ENCODE results near the gene UHRF2.
"Not testable (repeated sequence)": the region's sequence is repeated elsewhere in the genome, so short reads cannot be mapped to it uniquely, and the experiment has no call there.

The UHRF2 gene, protein sequence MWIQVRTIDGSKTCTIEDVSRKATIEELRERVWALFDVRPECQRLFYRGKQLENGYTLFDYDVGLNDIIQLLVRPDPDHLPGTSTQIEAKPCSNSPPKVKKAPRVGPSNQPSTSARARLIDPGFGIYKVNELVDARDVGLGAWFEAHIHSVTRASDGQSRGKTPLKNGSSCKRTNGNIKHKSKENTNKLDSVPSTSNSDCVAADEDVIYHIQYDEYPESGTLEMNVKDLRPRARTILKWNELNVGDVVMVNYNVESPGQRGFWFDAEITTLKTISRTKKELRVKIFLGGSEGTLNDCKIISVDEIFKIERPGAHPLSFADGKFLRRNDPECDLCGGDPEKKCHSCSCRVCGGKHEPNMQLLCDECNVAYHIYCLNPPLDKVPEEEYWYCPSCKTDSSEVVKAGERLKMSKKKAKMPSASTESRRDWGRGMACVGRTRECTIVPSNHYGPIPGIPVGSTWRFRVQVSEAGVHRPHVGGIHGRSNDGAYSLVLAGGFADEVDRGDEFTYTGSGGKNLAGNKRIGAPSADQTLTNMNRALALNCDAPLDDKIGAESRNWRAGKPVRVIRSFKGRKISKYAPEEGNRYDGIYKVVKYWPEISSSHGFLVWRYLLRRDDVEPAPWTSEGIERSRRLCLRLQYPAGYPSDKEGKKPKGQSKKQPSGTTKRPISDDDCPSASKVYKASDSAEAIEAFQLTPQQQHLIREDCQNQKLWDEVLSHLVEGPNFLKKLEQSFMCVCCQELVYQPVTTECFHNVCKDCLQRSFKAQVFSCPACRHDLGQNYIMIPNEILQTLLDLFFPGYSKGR

DNA sequence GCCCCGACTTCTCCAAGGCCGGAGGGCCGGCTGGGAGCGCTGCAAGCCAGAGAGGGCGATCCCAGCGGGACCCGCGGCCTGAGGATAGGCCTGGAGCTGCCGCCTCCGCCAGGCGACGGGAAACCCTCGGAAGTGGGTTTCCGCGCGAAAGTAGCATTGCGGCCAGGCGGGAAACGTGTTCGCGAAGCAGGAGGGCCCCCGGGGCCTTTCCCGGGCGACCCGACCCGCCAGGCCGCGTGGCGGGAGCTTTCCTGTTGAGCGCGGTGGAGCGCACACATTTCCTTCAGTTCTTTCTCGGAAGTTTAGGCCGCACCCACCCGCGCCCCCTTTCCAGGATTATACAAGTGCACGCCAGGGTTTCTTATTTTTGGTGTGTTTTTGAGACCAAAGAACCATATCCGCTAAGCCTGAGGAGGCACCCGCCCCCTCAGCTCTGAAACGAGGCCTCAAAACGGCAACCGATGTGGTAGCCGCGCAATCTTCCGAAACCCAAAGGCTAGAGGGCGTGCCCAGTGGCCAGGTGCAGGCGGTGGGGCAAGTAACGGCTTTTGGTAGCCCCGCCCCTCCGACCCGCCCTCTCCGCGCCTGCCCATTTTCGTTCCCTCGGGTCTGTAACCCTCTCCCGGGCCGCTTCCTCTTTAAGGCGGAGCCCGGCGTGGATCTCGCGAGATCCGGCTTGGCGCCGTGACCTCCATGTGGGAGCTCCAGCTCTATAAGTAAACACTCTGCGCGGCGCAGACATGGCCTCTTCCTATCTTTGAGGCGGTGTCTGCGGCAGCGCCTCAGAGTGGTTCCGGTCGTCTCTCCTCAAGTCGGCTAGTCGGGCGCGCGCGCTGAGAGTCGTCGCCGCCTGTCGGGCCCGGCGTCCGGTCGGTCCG, at the start of gene UHRF2:
Gene UHRF2, plus strand, starts transcription at position 713 of the 878 bp plus-strand sequence. CDS start 292 bp downstream, outside the sequence.
- peak; percentile 59 to 97 (median 92) for DNase-seq

DNA sequence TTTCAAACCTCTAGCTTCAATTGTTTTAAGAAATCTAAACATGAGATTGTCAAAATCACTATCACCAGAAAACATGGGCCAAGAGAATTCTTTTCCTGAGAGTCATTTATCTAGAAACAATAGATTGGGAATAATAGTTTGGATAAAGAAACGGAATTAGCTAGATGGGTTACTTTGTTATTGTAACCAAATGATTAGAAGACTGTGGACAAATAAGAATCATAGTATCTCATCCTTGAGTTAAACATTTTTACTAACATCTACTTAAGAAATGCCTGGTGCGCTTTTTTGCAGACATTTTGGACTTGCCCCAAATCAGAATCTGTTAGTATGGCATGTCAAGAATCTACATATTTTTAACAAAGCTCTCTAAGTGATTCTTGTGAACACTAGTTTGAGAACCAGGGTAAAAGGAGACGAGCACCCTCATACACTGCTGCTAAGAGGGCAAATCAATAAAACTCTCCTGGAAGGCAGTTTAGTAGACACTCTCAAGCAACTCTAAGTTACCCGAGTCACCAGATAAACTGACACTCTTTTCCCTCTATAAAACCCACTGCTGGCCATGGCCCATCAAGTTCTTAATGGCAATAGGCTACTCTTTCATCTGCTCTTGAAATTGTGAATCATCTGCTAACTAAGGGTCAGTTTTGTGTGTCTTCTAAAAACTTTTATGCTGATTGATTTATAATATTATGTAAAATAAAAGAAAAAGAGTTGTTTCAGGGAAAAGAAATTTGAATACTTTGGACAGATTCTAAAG, 45.7 kb upstream of the UHRF2 start:
- DNase-seq: no peak

DNA sequence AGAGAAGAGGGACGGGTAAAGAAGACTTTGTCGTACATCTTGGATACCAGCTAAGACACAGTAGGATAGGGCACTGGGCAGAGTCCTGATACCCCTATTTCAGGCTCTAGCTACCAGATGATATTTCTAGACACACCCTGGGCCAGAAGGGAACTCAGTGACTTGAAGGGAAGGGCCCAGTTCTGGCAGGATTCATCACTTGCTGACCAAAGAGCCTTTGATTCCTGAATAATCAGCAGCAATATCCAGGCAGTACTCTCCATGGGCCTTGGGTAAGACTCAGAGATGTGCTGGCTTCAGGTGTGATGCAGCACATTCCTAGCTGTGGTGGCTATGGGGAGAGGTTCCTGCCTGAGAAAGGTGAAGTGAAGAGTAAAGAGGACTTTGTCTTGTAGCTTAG, 44.2 kb upstream of the UHRF2 start:
- DNase-seq: no peak

DNA sequence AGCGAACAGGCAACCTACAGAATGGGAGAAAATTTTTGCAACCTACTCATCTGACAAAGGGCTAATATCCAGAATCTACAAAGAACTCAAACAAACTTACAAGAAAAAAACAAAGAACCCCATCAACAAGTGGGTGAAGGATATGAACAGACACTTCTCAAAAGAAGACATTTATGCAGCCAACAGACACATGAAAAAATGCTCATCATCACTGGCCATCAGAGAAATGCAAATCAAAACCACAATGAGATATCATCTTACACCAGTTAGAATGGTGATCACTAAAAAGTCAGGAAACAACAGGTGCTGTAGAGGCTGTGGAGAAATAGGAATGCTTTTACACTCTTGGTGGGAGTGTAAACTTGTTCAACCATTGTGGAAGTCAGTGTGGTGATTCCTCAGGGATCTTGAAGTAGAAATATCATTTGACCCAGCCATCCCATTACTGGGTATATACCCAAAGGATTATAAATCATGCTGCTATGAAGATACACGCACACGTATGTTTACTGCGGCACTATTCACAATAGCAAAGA, 31.5 kb upstream of the UHRF2 start:
- DNase-seq: not testable (repeated sequence)

DNA sequence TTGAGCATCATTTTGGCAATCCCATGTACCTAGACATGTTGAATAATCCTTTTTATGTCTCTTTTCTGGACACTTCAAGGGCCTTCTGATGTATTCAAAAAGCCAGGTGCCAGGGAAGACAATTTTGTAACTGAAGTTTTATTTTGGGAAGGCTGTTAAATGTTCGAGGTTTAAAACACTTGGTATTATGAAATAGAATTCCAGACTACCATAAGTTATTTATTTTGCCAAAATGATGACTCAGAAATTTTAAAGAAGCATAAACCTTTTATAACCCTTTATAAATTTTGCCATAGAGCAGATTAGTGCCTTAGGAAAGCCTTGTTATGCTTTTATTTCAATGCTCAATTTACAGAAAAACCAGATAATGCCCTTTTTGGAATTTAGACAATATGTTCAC, 30.3 kb upstream of the UHRF2 start:
- DNase-seq: no peak

DNA sequence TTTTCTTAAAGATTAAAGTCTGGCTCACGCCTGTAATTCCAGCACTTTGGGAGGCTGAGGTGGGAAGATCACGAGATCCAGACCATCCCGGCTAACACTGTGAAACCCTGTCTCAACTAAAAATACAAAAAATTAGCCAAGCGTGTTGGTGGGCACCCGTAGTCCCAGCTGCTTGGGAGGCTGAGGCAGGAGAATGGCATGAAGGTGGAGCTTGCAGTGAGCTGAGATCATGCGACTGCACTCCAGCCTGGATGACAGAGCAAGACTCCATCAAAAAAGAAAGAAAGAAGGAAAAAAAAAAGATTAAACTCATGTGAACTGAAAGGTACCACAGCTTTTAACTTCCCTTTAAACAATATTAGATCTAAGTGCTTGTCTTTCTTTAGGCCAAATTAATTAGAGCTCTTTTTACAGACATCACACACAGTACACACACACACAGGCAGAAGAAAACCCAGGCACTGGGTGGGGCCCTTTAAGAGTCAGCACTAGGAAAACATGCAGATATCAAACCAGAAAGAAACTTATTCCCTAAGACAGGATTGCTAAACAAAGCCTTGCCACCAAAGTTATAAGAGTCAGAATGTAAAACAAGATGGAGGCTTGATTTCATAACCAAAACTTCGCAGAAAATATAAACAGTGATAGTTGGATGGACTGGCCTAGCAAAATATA, 29.3 kb upstream of the UHRF2 start:
- no peak for DNase-seq

DNA sequence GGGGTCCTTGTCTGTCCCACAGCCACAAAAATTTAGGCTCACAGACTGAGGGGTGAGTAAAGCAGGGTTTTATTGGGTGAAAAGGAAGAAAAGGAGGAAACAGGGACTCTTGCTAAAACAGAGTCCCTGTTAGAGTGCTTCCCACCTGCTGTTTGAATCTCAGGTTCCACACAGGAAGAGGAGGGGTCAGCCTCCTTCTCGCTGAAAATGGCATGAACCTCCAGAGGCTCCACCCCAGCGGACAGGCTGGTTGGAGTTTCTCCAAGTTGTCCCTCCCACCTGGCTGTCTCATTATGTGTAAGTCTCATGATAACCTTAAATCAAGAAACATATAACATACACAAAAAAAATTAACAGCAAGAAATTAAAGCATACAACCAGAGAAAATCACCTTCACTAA, 28.3 kb upstream of the UHRF2 start:
- no peak for DNase-seq

DNA sequence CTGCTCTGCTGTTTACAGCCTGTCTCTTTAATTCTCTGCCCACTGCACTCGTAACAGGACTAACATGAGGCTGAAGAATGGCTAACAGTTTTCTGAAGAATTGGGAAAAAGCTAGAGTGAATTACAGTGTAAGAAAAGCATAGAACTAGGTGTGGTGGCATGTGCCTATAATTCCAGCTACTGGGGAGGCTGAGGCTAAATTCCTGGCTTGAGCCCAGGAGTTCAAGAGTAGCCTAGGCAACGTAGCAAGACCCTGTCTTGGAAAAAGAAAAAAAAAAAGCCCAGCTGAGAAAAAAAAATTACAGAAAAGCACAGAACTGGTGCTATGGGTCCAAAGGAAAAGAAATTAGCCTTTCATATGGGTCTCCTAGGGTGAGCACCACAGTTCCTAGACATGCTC, 13.9 kb upstream of the UHRF2 start:
- DNase-seq: no peak

DNA sequence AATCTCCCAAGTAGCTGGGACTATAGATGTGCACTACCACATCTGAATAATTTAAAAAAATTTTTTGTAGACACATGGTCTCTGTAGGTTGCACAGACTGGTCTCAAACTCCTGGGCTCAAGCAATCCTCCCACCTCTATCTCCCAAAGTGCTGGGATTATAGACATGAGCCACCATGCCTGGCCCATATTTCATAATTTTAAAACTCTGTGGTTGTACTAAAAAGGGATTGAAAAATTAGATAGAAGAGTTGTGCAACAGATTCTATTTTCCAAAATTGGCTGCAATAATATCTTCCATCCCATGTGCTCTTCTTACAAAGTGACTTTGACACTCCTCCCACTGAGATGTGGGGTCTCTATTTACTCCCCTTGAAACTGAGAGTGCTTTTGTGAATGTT, 7.6 kb upstream of the UHRF2 start:
- no peak for DNase-seq

DNA sequence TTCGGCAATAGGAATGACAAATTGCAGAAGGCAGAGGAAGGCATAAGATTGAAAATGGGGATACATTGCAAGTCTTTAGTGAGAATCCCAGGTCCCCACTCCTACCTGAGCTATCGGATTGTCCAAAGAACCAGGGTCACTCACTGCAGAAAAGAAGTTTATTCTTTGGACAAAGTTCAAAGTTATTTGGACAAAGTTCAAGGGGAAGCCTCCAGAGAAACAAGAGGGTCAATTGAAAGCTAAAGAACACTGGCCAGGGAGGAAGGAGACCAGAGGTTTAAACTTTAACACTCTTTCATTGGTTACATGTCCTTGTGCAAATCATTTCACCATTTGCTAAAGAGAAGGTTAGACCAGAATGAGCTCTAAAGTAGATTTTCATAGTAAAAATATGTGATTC, 5.2 kb upstream of the UHRF2 start:
- no peak for DNase-seq

DNA sequence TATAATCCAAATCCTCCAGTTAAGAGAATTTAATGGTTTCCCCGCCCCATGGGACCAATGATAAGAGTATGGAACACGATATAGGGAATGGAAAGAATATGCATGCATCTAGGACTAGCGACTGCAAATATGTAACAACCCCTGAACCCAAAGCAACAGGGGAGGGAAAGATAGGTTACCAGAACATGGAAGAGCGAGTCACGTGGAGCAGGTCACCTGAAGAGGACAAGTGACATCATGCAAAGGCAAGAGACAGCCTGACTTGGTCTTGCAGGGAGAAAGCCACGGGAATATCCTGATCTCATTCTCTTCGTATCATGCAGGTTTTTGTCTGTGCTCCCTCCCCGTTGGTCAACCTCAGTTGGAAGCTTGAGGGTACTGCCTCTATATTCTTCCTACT, 4.7 kb upstream of the UHRF2 start:
- DNase-seq: no peak

DNA sequence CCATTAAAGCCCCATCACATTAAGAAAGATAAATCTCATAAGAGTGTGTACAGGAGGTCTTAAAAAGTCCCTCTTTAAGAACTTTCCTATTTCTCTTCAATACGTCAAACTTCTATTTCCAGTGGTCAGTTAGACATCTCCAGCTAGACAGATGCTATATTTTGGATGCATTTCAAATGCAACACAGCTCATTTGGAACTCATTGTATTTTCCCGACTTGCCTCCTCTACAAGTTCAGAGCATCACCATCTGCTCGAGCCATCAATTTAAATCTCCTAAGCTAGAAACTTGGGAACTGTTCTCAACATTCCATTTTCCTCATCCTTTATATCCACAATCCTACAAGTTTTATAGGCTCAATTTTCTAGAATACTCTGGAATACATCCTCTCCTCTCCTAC, 3.2 kb upstream of the UHRF2 start:
- DNase-seq: no peak

DNA sequence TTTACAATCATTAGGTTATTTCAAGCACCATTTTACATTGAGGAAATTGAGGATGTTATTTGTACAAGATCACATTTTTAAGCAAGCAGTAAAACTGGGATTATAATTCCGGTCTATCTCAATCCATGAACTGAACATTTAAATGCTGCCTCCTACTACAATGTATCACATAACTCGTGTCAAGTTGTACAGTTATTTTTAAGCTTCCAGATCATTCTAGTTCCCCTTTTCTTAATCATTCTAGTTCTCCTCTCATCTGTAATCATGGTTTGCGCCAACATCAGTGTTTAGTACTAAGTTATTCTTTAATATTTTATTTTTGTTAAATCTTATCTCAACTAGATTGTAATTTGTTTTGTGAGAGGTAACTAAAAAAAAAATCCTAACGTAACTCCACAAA, 2.4 kb upstream of the UHRF2 start:
- DNase-seq: no peak

DNA sequence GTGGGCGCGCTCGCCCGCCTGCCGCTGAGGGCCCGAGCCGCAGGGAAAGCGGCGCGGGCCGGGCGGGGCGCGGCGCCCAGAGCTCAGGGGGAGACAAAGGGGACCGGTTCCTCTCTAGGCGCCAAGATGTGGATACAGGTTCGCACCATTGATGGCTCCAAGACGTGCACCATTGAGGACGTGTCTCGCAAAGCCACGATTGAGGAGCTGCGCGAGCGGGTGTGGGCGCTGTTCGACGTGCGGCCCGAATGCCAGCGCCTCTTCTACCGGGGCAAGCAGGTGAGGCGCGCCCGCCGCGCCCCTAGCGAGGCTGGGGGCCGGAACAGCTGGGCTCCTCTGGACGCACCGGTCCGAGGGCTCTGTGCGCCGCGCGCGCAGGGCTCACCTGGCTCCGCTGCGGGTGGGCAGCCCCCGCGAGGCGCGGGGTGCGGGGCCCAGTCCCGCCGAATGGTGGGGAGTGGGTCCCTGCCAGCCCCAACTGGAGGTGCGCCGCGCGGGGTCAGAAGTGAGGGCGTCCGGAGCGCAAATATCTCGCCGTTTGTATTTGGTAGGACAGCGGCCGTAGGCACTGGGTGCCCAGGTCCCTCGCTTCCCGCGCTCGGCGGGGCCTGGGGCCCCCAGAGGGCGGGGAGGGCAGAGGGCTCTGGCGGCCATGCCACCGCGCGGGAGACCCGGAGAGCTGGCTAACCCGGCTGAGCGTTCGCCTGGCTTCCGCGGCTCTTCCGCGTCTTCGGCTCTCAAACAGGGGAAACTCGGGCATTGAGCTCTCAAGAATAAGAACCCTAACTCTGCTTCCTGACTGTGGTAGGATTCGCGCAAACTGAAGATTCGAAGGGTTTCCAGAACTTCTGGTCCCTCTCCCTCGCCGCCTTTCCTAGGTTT, 607 bp downstream of the UHRF2 start:
- peak in 6 of 14 donors; percentile 17 to 58 (median 42) for DNase-seq

DNA sequence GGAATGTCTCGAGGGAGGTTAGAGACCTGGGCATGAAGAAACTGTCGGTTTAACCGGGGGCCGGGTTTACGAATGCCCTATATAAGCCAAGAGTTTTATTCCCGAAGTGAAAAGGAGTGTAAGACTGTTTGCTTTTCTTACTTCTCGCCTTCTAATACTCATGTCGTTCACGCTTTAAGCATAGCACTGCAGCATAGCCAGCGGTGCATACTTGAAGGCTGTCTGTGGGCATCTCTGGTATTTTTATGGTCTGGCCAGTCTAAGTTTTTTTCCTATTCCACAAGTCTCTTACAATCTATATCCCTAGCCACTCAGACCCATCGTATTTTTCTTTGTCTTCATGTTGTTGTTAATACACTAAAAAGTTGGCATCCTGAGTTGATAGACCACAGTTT, 1.2 kb downstream of the UHRF2 start:
- DNase-seq: peak in 2 of 14 donors; percentile 14 to 17

DNA sequence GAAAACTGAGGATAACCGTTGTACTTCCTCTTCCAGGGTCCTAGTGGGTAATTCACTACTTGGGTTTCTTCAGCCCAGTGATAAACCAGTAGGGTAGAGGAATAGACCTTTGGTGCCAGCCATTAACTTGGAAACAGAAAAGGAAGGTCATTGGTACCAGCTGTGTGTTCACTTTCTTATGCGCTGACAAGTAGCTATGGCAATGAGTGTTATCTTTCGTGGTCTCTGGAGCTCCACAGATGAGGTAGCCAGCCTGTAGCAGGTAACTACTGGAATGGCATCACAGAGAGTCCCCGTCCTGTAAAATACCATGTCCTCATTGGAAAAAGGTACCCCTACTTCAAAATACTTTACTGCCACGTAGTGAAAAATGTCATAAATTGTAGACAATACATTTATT, 2.3 kb downstream of the UHRF2 start:
- DNase-seq: no peak

DNA sequence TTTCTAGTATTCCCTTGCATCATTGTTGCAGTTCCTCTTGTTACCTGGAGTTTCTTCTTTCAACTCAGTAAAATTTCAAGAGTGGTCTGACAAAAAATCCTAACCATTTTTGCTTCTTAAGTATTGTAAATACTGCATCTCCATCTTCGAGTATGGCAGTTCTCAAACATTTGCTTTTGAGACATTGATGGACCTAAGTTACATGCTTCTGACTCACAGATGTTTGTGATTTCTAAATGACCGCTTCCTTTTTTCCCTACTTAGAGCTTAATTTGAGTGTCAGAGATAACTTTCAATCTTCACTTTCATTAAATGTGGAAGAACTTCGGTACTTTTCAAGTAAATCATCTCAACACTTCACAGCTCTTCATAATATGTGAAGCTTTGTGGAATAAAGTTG, 4.2 kb downstream of the UHRF2 start:
- no peak for DNase-seq

DNA sequence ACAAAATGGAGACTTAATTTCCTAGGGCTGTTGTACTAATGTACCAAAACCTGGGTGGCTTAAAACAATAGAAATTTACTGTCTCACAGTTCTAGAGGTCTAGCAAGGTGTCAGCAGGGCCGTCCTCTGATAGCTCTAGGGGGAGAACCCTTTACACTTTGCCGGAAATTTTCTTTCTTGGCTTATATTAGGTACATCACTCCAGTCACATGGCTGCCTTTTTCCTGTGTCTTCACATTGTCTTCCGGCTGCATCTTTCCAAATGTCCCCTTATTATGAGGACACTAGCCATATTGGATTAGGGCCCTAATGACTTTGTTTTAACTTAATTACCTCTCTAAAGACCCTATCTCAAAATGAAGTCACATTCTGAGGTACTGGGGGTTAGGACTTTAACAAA, 5.8 kb downstream of the UHRF2 start:
- no peak for DNase-seq

DNA sequence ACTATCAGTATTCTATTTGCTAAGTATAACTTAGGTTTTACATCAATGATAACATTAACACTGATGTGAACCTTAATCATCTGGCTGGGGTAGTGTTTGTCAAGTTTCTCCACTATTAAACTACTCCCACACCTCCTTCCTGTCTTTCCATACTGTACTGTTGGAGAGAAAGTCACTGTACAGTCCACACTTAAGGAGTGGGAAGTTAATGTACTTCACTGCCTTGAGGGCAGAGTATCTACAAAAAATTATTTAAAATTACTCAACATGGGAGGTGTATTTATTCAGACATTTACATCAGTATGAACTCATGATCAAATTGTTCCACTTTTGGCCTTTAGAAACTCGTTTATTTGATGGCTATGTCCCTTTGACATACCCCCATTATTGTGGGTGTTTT, 11.9 kb downstream of the UHRF2 start:
- DNase-seq: no peak

DNA sequence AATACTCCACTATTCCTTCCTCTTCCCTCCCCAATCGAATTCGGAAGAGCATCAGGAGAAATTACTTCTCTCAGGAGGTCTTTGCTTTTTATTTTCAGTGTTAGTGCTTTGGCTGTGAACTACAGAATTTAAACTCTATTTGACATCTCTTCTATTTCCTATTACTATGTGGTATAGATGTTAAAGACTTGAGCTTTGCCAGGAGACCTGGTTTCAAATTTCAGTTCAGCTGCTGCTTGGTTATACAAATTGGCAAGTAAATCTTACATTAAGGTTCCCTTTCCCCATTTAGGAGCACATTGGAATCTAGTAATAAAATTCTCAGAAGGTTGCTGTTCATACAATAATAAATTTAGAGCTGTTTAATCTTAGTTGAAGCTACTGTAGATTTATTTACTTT, 13.1 kb downstream of the UHRF2 start:
- no peak for DNase-seq
